GM21360 (cell line): ENCODE data around the gene CATSPERD.
"Not testable (repeated sequence)": the region's sequence is repeated elsewhere in the genome, so short reads cannot be mapped to it uniquely, and the experiment has no call there.

Source experiments
- ATAC-seq: cut with Tn5 transposase; IDR thresholded peaks from one replicate; pipeline ENCODE4 v1.9.1; 2021; ENCODE audit warnings: mild to moderate bottlenecking, moderate library complexity; ENCODE audit not compliant: unreplicated experiment

The CATSPERD gene

DNA sequence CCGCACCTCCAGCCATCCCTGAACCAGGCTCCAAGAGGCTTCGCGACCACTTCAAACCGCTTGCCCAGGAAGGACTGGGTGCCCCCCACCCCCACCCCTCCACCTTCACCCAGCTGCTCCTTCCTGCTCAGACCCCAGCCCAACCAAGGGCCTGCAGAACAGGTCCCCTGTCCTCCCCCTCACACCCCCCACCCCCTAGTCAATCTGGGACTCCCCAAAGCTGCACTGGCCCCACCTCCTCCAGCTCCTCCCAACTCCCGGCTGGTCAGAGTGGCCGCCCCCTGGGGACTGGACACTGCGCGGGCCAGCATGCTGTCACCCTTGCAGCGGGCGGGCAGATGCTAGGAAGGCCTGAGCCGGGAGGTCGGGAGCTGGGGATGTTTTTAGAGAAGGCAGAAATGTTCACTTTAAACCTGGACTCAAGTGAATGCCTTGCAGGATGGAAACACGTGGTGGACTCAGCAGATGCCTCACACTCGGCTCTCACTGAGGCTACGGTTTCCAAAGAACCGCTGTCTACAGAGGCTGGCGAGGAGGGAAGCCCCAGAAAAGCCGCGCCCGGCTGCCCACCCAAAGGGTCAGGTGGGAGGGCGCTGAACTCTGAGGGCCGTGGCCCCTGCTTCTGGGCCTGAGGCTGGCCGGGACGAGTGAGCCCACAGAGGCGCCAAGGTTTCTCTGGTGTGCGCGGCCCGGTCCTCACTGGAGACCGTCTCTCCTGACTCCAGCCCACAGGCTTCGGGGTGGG is 22.4 kb upstream of the CATSPERD start:
- no peak for ATAC-seq

DNA sequence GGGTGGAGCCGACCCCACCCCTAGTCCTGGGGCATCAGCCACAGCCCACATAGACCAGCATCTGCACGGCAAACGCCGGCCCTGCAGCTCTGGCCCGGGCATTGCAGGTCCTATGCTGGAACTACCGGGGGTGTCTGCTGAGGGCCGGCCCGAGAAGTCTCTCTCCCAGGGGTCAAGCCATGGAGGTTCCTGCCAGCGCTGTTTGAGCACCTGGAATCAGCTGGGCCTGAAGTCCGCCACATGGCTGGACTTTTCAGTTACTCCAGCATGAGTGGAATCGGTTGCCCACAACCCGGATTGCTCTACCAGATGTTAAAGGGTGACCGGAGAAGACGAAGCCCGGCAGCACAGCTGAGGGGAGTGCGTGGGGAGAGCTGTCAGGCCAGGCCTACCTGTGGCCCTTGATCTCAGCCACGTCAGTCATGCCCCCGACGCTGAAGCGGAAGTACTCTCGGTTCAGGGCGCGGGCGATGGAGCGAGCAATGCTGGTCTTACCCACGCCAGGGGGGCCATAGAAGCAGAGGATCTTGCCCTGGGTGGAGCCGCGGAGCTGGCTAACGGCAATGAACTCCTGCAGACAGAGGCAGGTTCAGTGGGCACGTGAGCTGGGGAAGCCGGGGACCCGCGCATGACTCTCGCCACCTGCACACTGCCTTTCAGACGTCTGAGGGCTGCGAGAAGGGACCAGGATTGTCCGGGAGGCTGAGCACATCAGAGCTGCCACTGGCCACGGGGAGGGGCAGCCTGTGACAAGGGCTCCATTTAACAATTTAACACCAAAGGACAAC is 21.6 kb upstream of the CATSPERD start:
- no peak for ATAC-seq

DNA sequence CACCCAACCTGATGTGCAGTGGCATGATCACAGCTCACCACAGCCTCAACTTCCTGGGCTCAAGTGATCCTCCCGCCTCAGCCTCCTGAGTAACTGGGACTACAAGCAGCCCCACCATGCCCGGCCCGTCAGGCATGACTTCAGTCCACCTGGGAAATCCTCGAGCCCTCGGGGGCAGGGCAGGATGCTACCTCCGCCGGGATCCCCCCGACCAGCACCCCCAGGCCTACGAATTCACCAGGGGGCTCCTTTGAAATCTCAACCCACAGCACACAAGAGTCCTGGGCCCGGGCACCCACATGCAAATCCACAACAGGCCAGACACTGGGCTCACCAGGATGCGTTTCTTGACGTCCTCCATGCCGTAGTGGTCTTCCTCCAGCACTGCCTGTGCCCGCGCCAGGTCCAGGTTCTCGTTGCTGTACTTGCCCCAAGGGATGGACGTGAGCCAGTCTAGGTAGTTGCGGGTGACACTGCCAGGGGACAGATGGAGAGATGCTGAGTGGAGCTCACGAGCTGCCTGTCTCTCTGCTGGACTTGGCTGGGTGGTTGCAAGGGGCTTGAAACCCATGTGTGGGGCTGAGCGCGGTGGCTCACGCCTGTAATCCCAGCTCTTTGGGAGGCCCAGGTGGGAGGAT is 19.9 kb upstream of the CATSPERD start:
- ATAC-seq, result no peak

DNA sequence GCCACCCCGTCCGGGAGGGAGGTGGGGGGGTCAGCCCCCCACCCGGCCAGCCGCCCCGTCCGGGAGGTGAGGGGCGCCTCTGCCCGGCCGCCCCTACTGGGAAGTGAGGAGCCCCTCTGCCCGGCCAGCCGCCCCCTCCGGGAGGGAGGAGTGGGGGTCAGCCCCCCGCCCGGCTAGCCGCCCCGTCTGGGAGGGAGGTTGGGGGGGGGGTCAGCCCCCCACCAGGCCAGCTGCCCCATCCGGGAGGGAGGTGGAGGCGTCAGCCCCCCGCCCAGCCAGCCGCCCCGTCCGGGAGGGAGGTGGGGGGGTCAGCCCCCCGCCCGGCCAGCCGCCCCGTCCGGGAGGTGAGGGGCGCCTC is 18.4 kb upstream of the CATSPERD start:
- ATAC-seq, result not testable (repeated sequence)

DNA sequence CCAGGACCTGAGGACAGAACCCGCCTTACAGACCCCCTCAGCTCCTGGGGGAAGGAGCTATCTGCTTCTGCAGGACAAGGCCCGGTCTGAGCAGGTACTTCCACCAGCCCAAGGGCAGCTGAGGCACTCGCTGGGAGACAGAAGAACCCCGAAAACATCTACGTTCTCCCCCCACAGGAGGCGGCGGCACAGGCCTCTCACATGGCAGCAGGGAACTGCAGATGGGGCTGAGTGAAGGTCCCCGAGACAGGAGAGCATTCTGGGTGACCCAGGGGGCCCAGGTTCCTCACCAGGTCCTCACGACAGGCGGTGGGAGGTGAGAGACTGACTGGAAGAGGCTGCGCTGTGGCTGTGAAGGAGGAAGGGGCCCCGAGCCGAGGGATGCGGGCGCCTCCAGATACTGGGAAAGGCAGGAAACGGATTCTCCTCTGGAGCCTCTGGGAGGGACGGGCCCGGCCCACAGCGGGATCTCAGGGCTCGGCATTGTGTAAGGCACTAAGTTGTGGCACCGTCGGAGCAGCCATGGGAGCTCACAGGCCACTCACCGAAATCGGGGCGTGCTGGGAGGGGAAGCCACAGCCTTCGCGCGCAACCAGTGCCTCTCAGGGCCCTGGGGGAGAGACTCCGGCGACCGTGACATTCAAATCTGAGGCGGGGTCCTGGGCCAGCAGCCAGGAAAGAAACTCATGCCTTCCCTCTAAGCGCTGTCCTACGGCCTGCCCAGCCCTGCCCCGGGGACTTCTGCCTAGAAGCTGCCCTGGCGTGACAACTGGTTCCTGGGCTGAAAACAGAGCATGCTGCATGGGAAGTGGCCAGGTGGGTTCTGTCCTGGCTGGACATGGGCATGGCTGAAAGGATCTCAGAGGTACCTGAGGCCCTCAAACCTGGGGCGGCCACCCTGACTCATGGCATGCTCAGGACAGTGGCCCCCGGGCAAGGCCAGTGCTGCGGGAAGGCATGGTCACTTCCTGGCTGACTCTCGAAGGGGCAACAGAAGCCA is 16.3 kb upstream of the CATSPERD start:
- ATAC-seq, result no peak

DNA sequence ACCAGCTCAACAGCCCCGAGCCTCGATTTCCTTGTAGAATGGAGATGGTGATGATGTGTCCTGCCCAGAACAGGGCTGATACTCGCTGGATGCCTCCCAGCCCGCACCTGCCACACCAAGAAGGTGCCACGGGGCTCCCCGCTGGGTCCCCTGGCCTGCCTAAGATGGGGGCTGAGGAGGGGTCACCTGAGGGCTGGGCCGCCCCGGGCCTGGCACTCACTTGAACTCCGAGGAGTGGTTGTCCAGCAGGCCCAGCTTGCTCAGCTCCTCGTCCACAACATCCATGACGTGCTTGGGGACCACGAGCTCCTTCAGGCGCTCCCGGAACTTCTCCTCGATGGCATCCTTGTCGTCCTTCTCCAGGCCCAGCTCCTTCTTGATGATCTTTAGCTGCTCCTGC is 14.9 kb upstream of the CATSPERD start:
- ATAC-seq, result no peak

DNA sequence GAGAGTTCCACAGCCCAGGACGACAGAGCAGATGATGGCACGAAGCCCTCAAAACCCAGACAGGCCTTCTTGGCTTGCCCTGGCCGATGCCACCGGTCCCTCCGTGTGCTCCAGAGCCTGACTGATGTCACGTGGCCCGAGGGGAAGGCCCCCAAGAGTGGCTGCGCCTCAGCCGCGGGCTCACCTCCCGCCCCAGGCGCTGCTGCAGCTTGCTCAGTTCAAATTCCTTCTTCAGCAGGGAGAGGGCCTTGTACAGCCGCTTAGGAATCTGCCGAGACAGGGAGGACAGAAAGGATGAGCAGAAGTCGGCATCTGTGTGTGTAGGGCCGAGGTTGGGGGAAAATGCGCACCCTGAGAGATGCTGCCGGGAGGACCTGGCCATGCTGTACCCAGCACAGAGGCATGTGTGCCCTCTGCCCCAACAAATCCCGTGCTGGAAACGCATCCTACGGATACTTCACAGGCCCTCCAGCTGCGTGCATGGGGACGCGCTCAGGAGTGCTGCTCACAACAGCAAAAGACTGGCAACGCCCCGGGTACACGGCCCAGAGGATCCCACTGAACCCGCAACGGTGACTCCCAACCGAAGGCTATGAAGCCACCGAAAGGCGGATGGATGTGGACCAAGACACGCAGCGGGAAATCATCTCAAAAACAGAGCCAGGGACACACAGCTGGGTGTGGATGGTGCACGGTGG is 13.4 kb upstream of the CATSPERD start:
- ATAC-seq, result no peak

DNA sequence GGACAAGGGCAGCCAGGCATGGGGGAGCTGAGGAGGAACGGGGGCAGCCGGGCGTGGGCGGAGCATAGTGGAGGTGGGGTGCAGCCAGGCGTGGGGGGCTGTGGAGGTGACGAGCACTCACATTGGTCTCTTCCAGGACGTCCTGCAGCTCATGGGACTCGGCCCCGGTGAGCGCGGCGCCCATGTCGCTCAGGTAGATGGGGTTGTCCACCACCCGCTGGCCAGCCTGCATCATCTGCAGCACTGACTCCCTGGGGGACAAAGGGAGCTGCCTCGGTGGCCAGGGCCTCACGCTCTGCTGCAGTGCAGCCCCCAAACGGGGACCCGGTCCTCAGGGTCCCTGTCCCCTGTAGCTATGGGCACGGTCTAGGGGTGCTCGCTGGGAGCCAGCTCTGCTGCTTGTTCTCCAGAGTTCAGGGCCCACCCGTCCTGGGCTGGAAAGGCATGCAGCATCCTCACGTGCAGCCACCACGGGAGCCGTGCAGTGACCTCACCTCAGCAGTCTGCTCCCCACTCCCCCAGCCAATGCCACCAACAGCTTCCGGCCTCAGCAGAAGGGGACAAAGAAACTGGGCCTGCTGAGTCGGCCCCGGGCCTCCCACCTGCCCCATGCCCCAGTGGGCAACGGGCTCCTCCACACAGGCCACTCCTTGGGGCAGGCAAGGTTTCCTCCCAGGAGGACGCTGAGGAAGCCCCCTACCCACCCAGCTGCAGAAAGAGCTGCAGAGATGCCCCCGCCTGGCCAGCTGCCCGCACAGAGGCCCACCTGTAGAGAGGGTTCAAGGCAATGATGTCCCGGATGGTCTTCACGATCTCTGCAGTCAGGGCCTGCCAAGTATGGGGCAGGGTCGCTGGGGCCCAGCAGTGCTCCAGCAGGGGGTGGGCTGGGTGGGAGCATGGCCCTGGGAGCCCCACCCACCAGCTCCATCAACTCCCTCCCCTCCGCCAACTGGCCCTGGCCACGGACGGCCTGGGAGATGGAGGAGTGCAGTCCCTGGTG is 12.6 kb upstream of the CATSPERD start:
- no peak for ATAC-seq

DNA sequence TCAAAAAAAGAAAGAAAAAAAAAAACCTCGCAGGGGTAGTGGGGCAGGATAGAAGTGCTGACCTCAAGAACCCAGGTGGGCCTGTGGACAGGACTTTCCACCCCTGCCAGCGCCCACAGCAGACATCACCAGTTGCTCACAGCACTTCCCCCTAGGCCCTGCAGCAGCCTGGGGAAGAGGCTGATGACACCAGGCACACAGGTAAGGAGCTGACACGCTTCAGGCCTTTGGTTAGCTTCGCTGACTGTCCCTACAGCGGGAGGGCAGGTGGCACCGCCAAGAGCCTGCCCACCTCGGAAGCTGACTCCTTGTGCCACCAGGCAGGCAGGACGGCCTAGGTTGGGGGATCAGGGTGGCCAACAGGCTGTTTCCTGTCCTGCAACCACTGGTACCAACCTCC is 9.4 kb upstream of the CATSPERD start:
- no peak for ATAC-seq

DNA sequence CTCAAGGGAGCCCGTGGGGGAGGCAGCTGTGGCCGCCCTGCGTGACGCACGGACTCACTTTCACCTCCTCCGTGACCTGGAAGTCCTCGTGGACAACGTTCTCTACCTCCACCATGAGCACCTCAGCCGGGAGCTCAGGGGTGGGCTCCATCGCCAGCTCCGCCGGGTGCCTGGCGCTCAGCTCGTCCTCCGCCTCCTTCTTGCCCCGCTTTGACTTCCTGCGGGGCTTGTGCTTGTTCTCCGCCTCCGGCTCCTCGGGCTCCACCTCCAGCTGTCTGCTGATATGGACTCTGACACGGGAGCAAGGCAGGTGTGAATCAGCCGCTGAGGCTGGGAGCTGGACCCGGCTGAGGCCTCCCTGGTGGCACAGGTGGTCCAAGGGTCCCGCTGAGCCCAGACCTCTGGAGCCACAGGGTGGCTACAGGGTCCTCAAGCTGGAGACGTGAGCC is 8.7 kb upstream of the CATSPERD start:
- no peak for ATAC-seq

DNA sequence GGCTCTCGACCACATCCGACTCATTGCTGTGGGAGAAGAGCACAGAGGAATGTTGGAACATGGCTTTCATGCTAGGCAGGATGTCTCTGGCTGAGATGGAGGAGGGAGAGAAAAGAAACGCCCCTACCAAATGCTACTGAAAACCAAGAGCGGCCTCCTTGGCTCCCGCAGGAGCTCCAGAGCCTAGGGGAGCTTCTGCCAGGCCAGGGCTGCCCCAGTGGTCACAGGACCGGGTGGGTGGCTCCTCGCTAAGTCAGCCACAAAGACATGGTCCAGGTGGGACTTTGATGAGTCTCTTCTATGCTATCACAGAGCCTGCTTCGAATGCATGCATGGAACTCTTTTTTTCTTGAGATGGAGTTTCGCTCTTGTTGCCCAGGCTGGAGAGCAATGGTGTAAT is 7.2 kb upstream of the CATSPERD start:
- no peak for ATAC-seq

DNA sequence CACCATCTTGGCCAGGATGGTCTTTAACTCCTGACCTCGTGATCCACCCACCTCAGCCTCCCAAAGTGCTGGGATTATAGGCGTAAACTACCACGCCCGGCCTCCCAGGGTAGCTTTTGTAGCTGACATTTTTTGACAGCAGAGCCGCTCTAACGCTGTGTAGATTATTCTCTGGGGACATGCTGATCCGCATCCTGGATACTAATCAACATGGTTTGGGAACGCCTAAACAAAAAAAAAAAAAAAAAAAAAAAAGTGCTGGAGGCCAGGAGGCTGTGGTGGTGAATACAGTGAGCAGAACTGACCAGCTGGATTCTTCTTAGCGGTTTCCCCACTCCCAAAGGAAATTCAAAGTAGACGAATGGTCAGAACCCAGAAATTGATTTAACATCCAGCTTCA is 5.6 kb upstream of the CATSPERD start:
- ATAC-seq, result no peak

DNA sequence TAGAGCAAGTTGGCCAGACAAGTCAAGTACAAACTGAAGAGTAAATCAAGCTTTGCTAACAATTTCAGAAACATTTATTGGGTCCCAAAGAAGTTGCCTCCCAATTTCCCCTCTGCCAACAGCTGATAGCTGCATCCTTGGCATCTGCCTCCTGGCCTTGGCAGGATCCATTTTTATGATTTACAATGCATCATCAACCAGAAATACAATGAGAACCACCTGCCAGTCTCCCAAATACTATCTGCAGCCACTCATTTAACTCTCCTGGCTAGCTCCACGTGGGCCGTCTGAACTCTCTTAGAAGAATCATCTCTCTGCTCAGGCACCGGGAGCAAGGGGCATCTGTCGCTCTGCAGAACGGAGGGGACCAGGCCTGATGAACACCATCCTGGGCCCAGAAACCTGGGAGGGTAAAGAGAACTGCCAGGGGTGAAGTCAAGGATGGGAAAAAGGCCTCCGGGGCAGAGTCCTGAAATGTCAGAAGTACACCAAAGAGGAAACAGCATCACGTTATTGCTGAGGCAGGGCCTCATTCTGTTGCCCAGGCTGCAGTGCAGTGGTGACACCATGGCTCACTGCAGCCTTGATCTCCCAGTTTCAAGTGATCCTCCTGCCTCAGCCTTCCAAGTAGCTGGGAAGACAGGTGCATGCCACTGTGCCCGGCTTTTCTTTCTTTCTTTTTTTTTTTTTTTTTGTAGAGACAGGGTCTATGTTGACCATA is 3.1 kb upstream of the CATSPERD start:
- no peak for ATAC-seq

DNA sequence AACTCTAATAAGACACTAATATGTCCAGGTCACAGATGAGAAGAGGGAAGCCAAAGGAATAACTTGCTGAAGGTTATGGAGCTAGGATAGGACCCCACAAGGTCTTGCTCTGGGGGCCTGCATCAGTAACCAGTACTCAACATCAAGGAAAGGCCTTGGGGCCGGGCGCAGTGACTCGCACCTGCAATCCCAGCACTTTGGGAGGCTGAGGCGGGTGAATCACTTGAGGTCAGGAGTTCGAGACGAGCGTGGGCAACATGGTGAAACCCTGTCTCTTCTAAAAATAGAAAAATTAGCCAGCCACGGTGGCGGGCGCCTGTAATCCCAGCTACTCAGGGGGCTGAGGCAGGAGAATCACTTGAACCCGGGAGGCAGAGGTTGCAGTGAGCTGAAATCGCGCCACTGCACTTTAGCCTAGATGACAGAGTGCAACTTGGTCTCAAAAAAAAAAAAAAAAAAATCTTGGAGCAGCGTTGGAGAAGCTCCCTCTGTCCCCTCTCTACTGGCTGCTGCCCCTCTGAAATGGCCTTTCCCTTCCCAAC is 2.3 kb upstream of the CATSPERD start:
- no peak for ATAC-seq

DNA sequence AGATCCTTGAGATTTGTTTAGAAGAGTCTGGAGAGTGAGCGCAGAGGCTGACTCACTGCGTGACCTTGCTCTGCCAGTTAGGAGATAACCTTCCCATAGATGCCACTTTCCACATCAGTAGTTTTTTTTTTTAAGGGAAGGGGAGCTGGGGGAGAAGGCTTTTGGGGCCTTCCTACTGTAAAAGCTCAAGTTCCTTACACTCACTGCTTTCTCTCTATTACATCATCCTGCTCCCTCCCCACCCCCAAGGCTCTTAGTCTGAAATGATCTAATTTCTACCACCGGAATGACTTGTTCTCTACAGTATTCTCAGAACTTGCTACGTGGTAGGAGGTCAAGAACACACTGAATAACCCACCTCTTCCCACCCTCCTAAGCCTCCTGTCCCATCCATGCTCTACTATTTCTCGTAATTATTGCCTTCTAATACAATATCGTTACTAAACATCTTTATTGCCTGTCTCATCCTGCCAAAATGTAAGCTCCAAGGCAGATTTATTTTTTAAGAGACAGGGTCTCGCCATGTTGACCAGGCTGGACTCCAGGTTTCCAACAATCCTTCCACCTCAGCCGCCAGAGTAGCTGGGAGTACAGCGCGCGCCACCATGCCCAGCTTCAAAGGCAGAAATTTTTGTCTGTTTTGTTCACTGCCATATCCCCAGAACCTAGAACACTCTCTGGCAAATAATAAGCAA is 1.7 kb upstream of the CATSPERD start:
- ATAC-seq, result no peak

DNA sequence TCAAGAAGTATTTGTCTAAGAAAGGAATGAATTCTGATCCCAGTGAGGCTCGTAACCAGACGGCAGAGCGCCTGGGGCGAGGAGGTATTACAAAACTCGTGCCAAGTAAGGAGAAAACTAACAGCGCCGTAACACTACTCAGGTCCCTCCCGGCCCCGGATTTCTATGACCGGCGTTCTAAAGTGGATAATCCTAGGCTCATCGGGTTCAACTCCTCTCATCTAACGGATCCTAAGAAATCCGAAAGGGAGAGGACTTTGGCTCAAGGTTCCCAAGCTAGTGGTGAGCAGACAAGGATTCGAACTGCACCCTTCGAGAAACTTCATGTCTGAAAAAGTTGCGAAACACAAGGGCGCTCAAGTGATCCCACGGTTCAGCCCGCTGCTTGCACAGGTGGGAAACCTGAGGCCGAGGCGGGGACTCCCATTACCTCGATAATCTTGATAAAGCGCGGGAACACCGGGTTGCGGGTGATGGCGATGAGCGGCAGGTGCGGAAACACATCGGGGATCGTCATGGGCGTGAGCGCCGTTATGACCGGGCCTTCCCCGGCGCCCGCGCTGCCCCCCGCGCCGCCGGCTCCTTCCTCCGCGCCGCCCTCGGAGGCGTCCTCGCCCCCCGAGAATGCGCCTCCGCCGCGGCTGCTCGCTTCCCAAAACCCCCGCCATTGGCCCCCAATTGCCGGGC is 1.0 kb upstream of the CATSPERD start:
- ATAC-seq, result no peak
